Common myeloid progenitor, CD34-positive (primary cell): Measurements from ENCODE around the gene PSMB9.

Experiments
- CTCF ChIA-PET: fragments of 350-600 bp; sonication (Branson Sonifier 250); formaldehyde crosslinking; loops from one replicate; lab custom pipeline; 2021; ENCODE audit warnings: antibody characterized with exemption; lab: Charles Lee
- POLR2A ChIA-PET: fragments of 350-600 bp; sonication (Branson Sonifier 250); formaldehyde crosslinking; loops from one replicate; lab custom pipeline; 2021; ENCODE audit warnings: antibody characterized with exemption; lab: Charles Lee
- DNase-seq, 3 donors: peaks; one replicate each; pipeline versions ENCODE4 v3.0.0 to v3.0.0-alpha.2; 2013
- H3K27ac ChIP-seq, 2 experiments: 1 replicate in 1 of 2; 2 replicates in 1 of 2; pipeline ENCODE4 v1.7.0; 2013; ENCODE audit warnings: inconsistent platforms in 2 of 2, low read length in 2 of 2, mild to moderate bottlenecking in 2 of 2, low read depth in 1 of 2, moderate library complexity in 1 of 2; ENCODE audit not compliant: severe bottlenecking in 2 of 2, insufficient read depth in 1 of 2, poor library complexity in 1 of 2
- H3K27me3 ChIP-seq, 5 experiments: replicated peaks in 2 of 5; 1 replicate in 3 of 5; 2 replicates in 2 of 5; pipeline versions ENCODE4 v1.6.1 to v1.7.0; 2013; ENCODE audit warnings: low read length in 4 of 5, mild to moderate bottlenecking in 2 of 5, moderate library complexity in 2 of 5, inconsistent platforms in 1 of 5; ENCODE audit not compliant: insufficient read depth in 5 of 5, control insufficient read depth in 4 of 5
- H3K36me3 ChIP-seq, 4 experiments: 1 replicate in 2 of 4; 2 replicates in 2 of 4; pipeline versions ENCODE4 v1.6.1 to v1.7.0; 2013; ENCODE audit warnings: low read length in 3 of 4, control low read depth in 1 of 4, mild to moderate bottlenecking in 1 of 4; ENCODE audit not compliant: control insufficient read depth in 4 of 4, insufficient read depth in 4 of 4
- H3K4me1 ChIP-seq, 4 experiments: 1 replicate in 3 of 4; 2 replicates in 1 of 4; pipeline versions ENCODE4 v1.6.1 to v1.7.1; 2013; ENCODE audit warnings: low read length in 3 of 4, mild to moderate bottlenecking in 3 of 4, control low read depth in 1 of 4, inconsistent platforms in 1 of 4, moderate library complexity in 1 of 4; ENCODE audit not compliant: control insufficient read depth in 4 of 4, insufficient read depth in 4 of 4; ENCODE audit errors: control extremely low read depth in 1 of 4
- H3K4me3 ChIP-seq, 7 experiments: 1 replicate in 4 of 7; 2 replicates in 3 of 7; pipeline versions ENCODE4 v1.5.1 to v1.7.0; 2013; ENCODE audit warnings: mild to moderate bottlenecking in 7 of 7, low read length in 6 of 7, moderate library complexity in 6 of 7, inconsistent platforms in 2 of 7, low read depth in 2 of 7, control low read depth in 1 of 7; ENCODE audit not compliant: insufficient read depth in 4 of 7, control insufficient read depth in 1 of 7; ENCODE audit errors: extremely low read depth in 1 of 7
- H3K9me3 ChIP-seq, 5 experiments: 1 replicate in 4 of 5; 2 replicates in 1 of 5; pipeline versions ENCODE4 v1.6.1 to v1.7.1; 2013; ENCODE audit warnings: low read length in 4 of 5, mild to moderate bottlenecking in 2 of 5, inconsistent platforms in 1 of 5, low read depth in 1 of 5, moderate library complexity in 1 of 5; ENCODE audit not compliant: control insufficient read depth in 4 of 5, insufficient read depth in 2 of 5; ENCODE audit errors: control extremely low read depth in 1 of 5
- WGBS: methylation state at CpG from one replicate; pipeline ENCODE4 v1.1.5; 2013; ENCODE audit not compliant: insufficient coverage; 5-methylcytosine and 5-hydroxymethylcytosine counted together

Gene PSMB9

DNA sequence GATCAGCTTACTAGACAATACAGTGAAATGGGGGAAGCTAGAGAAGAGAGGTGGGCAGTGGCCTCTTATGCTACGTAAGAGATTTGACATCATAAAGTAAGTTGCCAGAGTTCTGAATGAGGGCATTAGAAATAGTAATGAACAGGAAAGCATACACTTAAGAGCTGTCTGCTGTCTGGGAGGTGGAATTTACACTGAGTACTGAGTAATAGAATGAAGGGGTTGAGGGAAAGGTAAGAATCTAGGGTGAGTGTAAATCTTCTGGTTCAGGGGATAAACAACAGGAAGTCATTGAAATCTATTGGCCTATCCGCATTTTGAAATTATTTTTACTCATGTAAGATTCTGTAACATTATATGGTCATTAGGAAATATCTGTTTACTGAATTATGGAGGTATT lies 51.1 kb downstream of the PSMB9 start:
- no peak for DNase-seq
- ChIA-PET CTCF (interaction anchor here (1.0 to 4.0 kb wide), 5 partner anchors 9 to 79 kb away, joined by 3 to 24 read pairs (median 6); no protein-coding TSS in a partner anchor), POLR2A (interaction anchor here (0.6 kb wide), 1 partner anchor 36 kb away, joined by 6 read pairs; the partner anchor contains the start of gene HLA-DMB)
- Histone ChIP-seq H3K4me3 (no peak overlapping the region), H3K27me3 (no peaks in the 10 kb centered on the region), H3K4me1 (no peaks in the 10 kb centered on the region), H3K36me3 (peaks cover 2 to 7% (median 6%) of the 10 kb centered on the region in 4 experiments), H3K9me3 (no peaks in the 10 kb centered on the region), H3K27ac (no peak overlapping the region)
- 100% methylated on average over 1 of the region's 2 CpGs for WGBS

DNA sequence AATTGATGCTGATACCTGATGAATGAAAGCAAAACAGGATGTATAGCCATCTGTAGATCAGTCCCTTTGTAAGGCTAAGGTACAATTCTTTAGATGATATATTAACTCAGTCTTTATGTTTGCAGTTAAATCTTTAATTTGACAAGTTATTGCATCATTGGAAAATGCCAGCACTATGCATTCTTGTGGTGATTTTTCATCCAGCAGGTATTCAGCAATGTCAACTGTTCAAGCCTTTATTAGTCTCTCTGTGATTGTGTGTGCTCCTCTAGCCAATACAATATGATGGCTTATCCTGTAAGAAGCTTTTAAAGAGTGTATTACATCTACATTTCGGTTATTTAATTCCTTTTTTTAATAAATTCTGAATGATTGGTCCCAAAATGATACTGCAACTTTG lies 52.5 kb downstream of the PSMB9 start:
- no peak for DNase-seq
- Histone ChIP-seq H3K36me3 (peaks cover 0 to 2% (median 1%) of the 10 kb centered on the region in 4 experiments), H3K4me3 (no peak overlapping the region), H3K27ac (no peak overlapping the region), H3K9me3 (no peaks in the 10 kb centered on the region), H3K4me1 (no peaks in the 10 kb centered on the region), H3K27me3 (no peaks in the 10 kb centered on the region)
- CTCF ChIA-PET = interaction anchor here (1.2 to 4.0 kb wide), 3 partner anchors 20 to 38 kb away, joined by 3 to 24 read pairs (median 3); no protein-coding TSS in a partner anchor
- POLR2A ChIA-PET = no interaction called here
- WGBS = no CpG with 5 or more reads among the region's 1 CpG

DNA sequence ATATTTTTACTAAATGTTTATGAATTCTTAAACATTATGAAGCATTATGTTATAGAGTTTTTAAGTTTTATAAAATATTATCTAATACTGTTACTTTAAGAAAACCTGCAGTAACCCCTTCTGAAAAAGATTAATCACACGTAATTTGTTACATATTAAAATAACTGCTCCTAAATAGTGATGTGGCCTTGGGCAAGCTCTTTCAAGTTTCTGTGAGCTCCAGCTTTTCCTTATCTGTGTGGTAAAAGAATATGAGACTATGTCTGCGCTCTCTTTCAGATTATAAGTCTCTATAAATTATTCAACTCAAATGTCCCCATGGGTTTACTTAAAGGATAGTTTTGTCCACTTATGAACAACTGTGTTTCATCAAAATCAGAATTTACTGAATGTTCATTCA lies 54.9 kb downstream of the PSMB9 start:
- POLR2A ChIA-PET = no interaction called here
- no peaks in the 10 kb centered on the region for H3K36me3 ChIP-seq
- H3K27me3 ChIP-seq = no peaks in the 10 kb centered on the region
- no peak overlapping the region for H3K4me3 ChIP-seq
- no CpG with 5 or more reads among the region's 2 CpGs for WGBS
- DNase-seq = no peak
- no peak overlapping the region for H3K27ac ChIP-seq
- CTCF ChIA-PET = interaction anchor here (1.0 to 1.3 kb wide), 2 partner anchors 33 to 76 kb away, joined by 3 to 6 read pairs; no protein-coding TSS in a partner anchor
- H3K4me1 ChIP-seq = no peaks in the 10 kb centered on the region
- no peaks in the 10 kb centered on the region for H3K9me3 ChIP-seq
